Hematopoietic multipotent progenitor cell treated with erythropoietin and hydrocortisone succinate and interleukin-3 and kit ligand, for 4 days (in vitro differentiated cells): ENCODE measurements around the gene ARHGEF4.
A peak's percentile ranks its signal among the peaks of the same experiment; 100 is the strongest.

Experiments used
- DNase-seq: peaks from one replicate; pipeline ENCODE4 v3.0.0-alpha.2; 2015

Gene ARHGEF4

GRCh38 chr2:130819226-130819607 is 17.5 kb upstream of the ARHGEF4 start:
- no peak for DNase-seq

- no peak for DNase-seq
Measured at GRCh38 chr2:130819608-130820278, 17.0 kb upstream of the ARHGEF4 start.

- DNase-seq = no peak
Measured at GRCh38 chr2:130820279-130820861, 16.3 kb upstream of the ARHGEF4 start.

- no peak for DNase-seq
Measured at GRCh38 chr2:130821867-130822266, 14.8 kb upstream of the ARHGEF4 start.

- no peak for DNase-seq
Measured at GRCh38 chr2:130822766-130823165, 13.9 kb upstream of the ARHGEF4 start.

- DNase-seq = no peak
Measured at GRCh38 chr2:130823171-130823885, 13.4 kb upstream of the ARHGEF4 start.

GRCh38 chr2:130823886-130824491 is 12.7 kb upstream of the ARHGEF4 start:
- DNase-seq = no peak

- peak; percentile 45 for DNase-seq
Measured at GRCh38 chr2:130824492-130825061, 12.1 kb upstream of the ARHGEF4 start.

GRCh38 chr2:130825231-130825965 is 11.3 kb upstream of the ARHGEF4 start:
- DNase-seq = no peak

- DNase-seq = no peak
Measured at GRCh38 chr2:130825966-130826253, 10.8 kb upstream of the ARHGEF4 start.

- no peak for DNase-seq
Measured at GRCh38 chr2:130826419-130826818, 10.3 kb upstream of the ARHGEF4 start.

GRCh38 chr2:130826821-130827501 is 9.8 kb upstream of the ARHGEF4 start:
- no peak for DNase-seq

- no peak for DNase-seq
Measured at GRCh38 chr2:130827502-130828251, 9.0 kb upstream of the ARHGEF4 start.

- DNase-seq = no peak
Measured at GRCh38 chr2:130828461-130828860, 8.3 kb upstream of the ARHGEF4 start.

- DNase-seq = no peak
Measured at GRCh38 chr2:130829015-130829414, 7.7 kb upstream of the ARHGEF4 start.

- no peak for DNase-seq
Measured at GRCh38 chr2:130830538-130830937, 6.2 kb upstream of the ARHGEF4 start.

GRCh38 chr2:130831356-130831755 is 5.4 kb upstream of the ARHGEF4 start:
- no peak for DNase-seq

- no peak for DNase-seq
Measured at GRCh38 chr2:130832296-130832940, 4.3 kb upstream of the ARHGEF4 start.

GRCh38 chr2:130834091-130834930 is 2.4 kb upstream of the ARHGEF4 start:
- DNase-seq = no peak
